Measurements from ENCODE around the gene SLAMF9.

SLAMF9 gene

GRCh38 chr1:159935305-159935704, 18.7 kb downstream of the SLAMF9 start:
- no peak overlapping the region for H3K4me3 ChIP-seq (ENCODE audit: low read depth, low read length)
- no peak for TF ChIP-seq CTCF (IDR thresholded peaks at IDR 0.05; ENCODE audit: low read depth, low read length)

DNA sequence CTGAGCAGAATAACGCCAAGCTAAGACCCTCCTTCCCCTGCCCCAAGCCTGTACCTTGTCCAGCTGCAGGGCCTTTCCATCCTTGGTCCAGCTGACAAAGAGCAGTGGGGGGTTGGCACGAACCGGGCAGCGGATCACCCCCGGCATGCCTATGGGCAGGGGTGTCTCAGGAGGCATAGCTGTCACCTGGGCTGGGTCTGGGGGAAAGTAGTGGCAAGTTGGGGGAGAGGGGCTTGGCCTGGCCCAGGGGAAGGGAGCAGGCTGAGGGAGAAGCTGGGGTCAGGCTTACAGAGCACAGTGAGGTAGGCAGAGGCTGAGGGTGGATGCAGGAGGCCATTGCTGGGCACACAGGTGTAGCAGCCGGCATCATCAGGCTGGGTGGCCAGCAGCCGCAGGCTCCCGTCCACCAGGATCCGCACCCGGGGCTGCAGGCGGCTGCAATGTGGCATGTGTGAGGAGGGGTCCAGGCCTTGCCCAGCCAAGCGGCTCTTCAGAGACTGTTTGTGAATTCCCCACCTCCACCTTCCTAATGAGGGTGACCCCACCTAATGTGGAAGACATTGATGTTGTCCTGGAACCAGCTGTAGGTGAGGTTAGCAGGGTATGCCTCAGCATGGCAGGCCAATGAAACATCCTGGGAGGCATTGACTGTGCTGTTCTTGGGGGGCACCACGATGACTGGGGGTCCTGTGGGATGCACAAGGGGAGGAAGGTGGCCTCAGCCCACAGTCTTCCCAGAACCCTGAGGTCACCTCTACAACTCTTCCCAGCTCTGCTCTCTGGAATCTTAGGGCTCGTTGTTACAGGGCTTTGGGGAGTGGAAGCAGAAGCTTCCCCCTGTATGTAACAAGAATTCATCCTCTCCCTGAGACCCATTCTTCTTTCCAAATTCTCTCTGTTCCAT, 19.6 kb downstream of the SLAMF9 start:
- TF ChIP-seq CTCF (IDR thresholded peaks at IDR 0.05; ENCODE audit: low read depth, low read length), result no peak
- no peak overlapping the region for H3K4me3 ChIP-seq (ENCODE audit: low read depth, low read length)

DNA sequence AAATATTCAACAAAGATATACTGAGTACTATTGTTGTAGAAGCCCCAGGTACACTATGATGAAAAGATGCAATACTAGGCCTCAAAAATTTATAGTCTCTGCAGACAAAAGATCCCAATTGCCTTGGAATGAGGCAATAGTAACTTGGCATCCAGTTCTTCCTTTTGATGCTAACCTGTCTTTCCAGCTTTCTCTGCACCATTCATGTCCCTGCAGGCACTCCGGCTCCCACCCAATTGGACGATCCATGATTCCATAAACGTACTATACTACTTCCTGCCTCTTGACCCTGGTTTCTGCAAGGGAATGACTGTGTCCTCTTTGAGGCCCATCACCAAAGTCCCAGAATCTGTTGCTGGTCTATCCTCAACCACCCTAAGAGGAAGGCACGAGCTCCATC, 20.7 kb downstream of the SLAMF9 start:
- TF ChIP-seq CTCF (IDR thresholded peaks at IDR 0.05; ENCODE audit: low read depth, low read length), result no peak

DNA sequence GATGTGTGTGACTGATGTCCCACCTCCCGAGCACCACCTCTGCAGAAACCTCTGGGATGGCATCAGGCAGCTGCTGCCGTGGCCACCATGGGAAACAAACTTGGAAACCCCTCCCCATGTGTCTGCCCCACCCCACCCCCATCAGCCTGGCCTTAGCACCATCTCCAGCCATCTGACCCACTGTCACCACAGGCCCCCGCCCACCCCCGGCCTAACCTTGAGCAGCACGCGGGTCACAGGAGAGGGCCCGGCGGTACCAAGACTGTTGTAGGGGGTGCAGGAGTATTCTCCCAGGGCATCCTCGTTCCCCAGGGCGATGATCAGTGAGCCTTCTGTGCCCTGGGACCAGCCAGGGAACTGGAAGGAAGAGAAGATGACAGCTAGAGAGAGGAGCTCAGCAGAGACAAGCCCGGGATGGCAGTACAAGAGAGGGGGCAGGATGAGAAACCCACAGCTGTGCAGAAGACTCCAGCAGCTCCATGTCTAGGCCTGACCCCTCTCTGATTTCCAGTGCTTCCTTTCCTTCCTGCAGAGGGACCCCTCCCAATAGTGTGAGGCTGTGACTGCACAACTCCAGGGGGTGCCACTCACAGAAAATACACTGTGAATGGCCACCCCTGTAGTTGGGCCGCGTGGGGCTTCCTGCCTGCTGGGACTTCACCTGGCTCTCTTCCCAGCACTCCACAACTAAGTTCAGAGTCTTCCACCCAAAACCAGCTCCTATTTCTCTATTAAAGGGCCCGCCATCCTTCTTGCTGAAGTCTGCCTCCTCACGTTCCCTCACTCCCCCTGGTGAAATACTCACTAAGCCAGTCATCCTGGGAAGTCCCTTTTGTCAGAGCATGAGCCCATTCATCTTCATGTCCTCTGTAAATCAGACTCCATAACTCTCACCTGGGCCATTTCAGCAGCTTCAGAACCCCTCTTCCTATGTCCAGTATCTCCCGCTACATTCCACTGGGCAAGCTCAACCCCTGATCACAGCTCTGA, 21.4 kb downstream of the SLAMF9 start:
- TF ChIP-seq CTCF (IDR thresholded peaks at IDR 0.05; ENCODE audit: low read depth, low read length), result no peak
- H3K4me3 ChIP-seq (ENCODE audit: low read depth, low read length), result no peak overlapping the region

More for the DNA sequence above, 20.7 kb downstream of the SLAMF9 start:
- no peak overlapping the region for H3K4me3 ChIP-seq (ENCODE audit: low read depth, low read length)

DNA sequence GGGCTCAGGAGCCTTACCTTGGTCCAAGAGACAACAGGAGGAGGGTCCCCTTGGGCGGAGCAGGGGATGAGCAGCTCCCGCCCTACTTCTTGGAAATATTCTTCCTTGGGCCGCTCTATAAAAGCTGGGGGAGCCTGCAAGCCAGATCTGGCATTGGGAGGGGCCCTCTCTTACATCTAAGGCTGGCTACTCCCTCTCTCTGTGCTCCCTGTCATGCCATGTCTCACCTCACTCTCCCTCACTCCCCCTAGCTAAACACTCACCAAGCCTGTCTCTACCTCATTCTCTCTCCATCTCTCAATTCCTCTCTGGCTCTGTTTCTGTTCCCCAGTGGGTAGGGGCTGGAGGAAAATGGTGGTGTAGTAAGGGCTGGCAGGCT, 22.3 kb downstream of the SLAMF9 start:
- no peak for TF ChIP-seq CTCF (IDR thresholded peaks at IDR 0.05; ENCODE audit: low read depth, low read length)
- H3K4me3 ChIP-seq (ENCODE audit: low read depth, low read length), result no peak overlapping the region

GRCh38 chr1:159931101-159931794, 22.8 kb downstream of the SLAMF9 start:
- no peak overlapping the region for H3K4me3 ChIP-seq (ENCODE audit: low read depth, low read length)
- no peak for TF ChIP-seq CTCF (IDR thresholded peaks at IDR 0.05; ENCODE audit: low read depth, low read length)
